H9 (cell line): ENCODE results near the gene MYD88. TPM values are rescaled to one million over a fixed set of nuclear protein-coding genes. Genes with fewer than 3 reads are reported as not detected.

Source experiments
- DNase-seq: peaks from one replicate; pipeline ENCODE4 v3.0.0-alpha.2; 2017
- H2AFZ ChIP-seq: one replicate; pipeline ENCODE4 v1.6.1; 2013; ENCODE audit warnings: mild to moderate bottlenecking, low read length, control low read depth, moderate library complexity
- H2AK5ac ChIP-seq: 2 replicates; pipeline ENCODE4 v1.6.1; 2013; ENCODE audit warnings: low read length, control low read depth, mixed read lengths; ENCODE audit not compliant: insufficient read length
- H2BK120ac ChIP-seq: one replicate; pipeline ENCODE4 v1.6.1; 2013; ENCODE audit warnings: low read depth, mild to moderate bottlenecking, low read length, control low read depth, inconsistent platforms; ENCODE audit not compliant: poor library complexity, severe bottlenecking
- H2BK12ac ChIP-seq: 2 replicates; pipeline ENCODE4 v1.6.1; 2013; ENCODE audit warnings: low read length, control low read depth, mixed read lengths, low read depth; ENCODE audit not compliant: insufficient read length
- H2BK15ac ChIP-seq: 2 replicates; pipeline ENCODE4 v1.6.1; 2013; ENCODE audit warnings: low read depth, low read length, control low read depth
- H2BK20ac ChIP-seq: one replicate; pipeline ENCODE4 v1.6.1; 2013; ENCODE audit warnings: low read depth, mild to moderate bottlenecking, low read length, control low read depth, inconsistent platforms; ENCODE audit not compliant: poor library complexity, severe bottlenecking
- H2BK5ac ChIP-seq: 2 replicates; pipeline ENCODE4 v1.6.1; 2013; ENCODE audit warnings: low read length, control low read depth, mixed read lengths; ENCODE audit not compliant: insufficient read length
- H3K14ac ChIP-seq: 2 replicates; pipeline ENCODE4 v1.6.1; 2013; ENCODE audit warnings: low read length, control low read depth; ENCODE audit not compliant: insufficient read depth
- H3K18ac ChIP-seq: 2 replicates; pipeline ENCODE4 v1.6.1; 2013; ENCODE audit warnings: low read depth, mild to moderate bottlenecking, mixed read lengths, low read length, control low read depth; ENCODE audit not compliant: insufficient read length
- H3K23ac ChIP-seq: 2 replicates; pipeline ENCODE4 v1.6.1; 2013; ENCODE audit warnings: low read length, control low read depth, mixed read lengths, low read depth; ENCODE audit not compliant: insufficient read length
- H3K23me2 ChIP-seq: 2 replicates; pipeline ENCODE4 v1.6.1; 2013; ENCODE audit warnings: low read depth, mild to moderate bottlenecking, mixed read lengths, low read length, control low read depth; ENCODE audit not compliant: insufficient read length, poor library complexity, severe bottlenecking
- H3K27ac ChIP-seq: 2 replicates; pipeline ENCODE4 v1.5.1; 2013; ENCODE audit warnings: low read length, control low read depth, mixed read lengths, low read depth; ENCODE audit not compliant: insufficient read length
- H3K27me3 ChIP-seq: 2 replicates; pipeline ENCODE4 v1.6.1; 2013; ENCODE audit warnings: low read length, control low read depth, inconsistent platforms; ENCODE audit not compliant: insufficient read depth
- H3K4ac ChIP-seq: 2 replicates; pipeline ENCODE4 v1.6.1; 2013; ENCODE audit warnings: low read depth, mild to moderate bottlenecking, control low read depth, inconsistent platforms, low read length, moderate library complexity
- H3K4me1 ChIP-seq: 2 replicates; pipeline ENCODE4 v1.6.1; 2013; ENCODE audit warnings: low read length, control low read depth, inconsistent platforms; ENCODE audit not compliant: insufficient read depth
- H3K4me2 ChIP-seq: 2 replicates; pipeline ENCODE4 v1.6.1; 2013; ENCODE audit warnings: low read length, control low read depth, mixed read lengths; ENCODE audit not compliant: insufficient read length, insufficient read depth
- H3K56ac ChIP-seq: 2 replicates; pipeline ENCODE4 v1.6.1; 2013; ENCODE audit warnings: low read depth, mild to moderate bottlenecking, mixed read lengths, low read length, control low read depth; ENCODE audit not compliant: insufficient read length
- H3K79me1 ChIP-seq: 2 replicates; pipeline ENCODE4 v1.6.1; 2013; ENCODE audit warnings: low read depth, mild to moderate bottlenecking, moderate library complexity, low read length, control low read depth, inconsistent platforms; ENCODE audit not compliant: insufficient read depth, poor library complexity, severe bottlenecking
- H3K79me2 ChIP-seq: 2 replicates; pipeline ENCODE4 v1.6.1; 2013; ENCODE audit warnings: low read length, control low read depth, inconsistent platforms; ENCODE audit not compliant: insufficient read depth
- H3K9ac ChIP-seq: 2 replicates; pipeline ENCODE4 v1.6.1; 2013; ENCODE audit warnings: low read length, control low read depth, mixed read lengths; ENCODE audit not compliant: insufficient read length; ENCODE audit errors: extremely low read depth
- H3K9me3 ChIP-seq: one replicate; pipeline ENCODE4 v1.6.1; 2013; ENCODE audit warnings: low read depth, low read length, inconsistent platforms; ENCODE audit not compliant: control insufficient read depth
- H3T11ph ChIP-seq: one replicate; pipeline ENCODE4 v1.6.1; 2013; ENCODE audit warnings: mild to moderate bottlenecking, low read length, control low read depth, inconsistent platforms
- H4K20me1 ChIP-seq: one replicate; pipeline ENCODE4 v1.6.1; 2013; ENCODE audit not compliant: control insufficient read depth, insufficient read length, insufficient read depth
- H4K5ac ChIP-seq: 2 replicates; pipeline ENCODE4 v1.6.1; 2013; ENCODE audit warnings: low read depth, mild to moderate bottlenecking, mixed read lengths, low read length, control low read depth; ENCODE audit not compliant: insufficient read length
- H4K8ac ChIP-seq: replicated peaks from 2 replicates; pipeline ENCODE4 v1.6.1; 2013; ENCODE audit warnings: low read length, control low read depth, mixed read lengths, low read depth; ENCODE audit not compliant: insufficient read length
- H4K91ac ChIP-seq: 2 replicates; pipeline ENCODE4 v1.6.1; 2013; ENCODE audit warnings: low read depth, mild to moderate bottlenecking, moderate library complexity, mixed read lengths, low read length, control low read depth; ENCODE audit not compliant: insufficient read length
- H3K27ac Mint-ChIP-seq, 3 experiments: 2 replicates in 2 of 3; 3 replicates in 1 of 3; pipeline ENCODE4 v1.8.0; 2020 to 2021; ENCODE audit warnings: mixed read lengths in 3 of 3, mild to moderate bottlenecking in 1 of 3, moderate library complexity in 1 of 3
- H3K27me3 Mint-ChIP-seq: 2 replicates; pipeline ENCODE4 v1.8.0; 2021; ENCODE audit warnings: low read depth, mild to moderate bottlenecking, moderate library complexity, mixed read lengths
- H3K36me3 Mint-ChIP-seq, 3 experiments: 2 replicates in 2 of 3; 3 replicates in 1 of 3; pipeline ENCODE4 v1.8.0; 2020 to 2021; ENCODE audit warnings: low read depth in 3 of 3, mixed read lengths in 3 of 3; ENCODE audit not compliant: insufficient read depth in 1 of 3
- H3K4me1 Mint-ChIP-seq, 2 experiments: 2 replicates each; pipeline ENCODE4 v1.8.0; 2020; ENCODE audit warnings: mixed read lengths in 2 of 2
- H3K4me3 Mint-ChIP-seq, 2 experiments: 2 replicates in 1 of 2; 3 replicates in 1 of 2; pipeline ENCODE4 v1.8.0; 2020 to 2021; ENCODE audit warnings: mild to moderate bottlenecking in 2 of 2, mixed read lengths in 2 of 2, moderate library complexity in 1 of 2
- H3K9me3 Mint-ChIP-seq, 2 experiments: 2 replicates in 1 of 2; 3 replicates in 1 of 2; pipeline ENCODE4 v1.8.0; 2020; ENCODE audit warnings: mild to moderate bottlenecking in 2 of 2, mixed read lengths in 2 of 2, moderate library complexity in 1 of 2
- WGBS: extraction: QIAGEN DNeasy Blood & Tissue Kit; methylation state at CpG from one replicate; pipeline ENCODE4 v1.1.7; 2013; ENCODE audit warnings: missing lambda C conversion rate, low lambda C conversion rate, mixed read lengths; ENCODE audit not compliant: insufficient read length; ENCODE audit errors: extremely low coverage; 5-methylcytosine and 5-hydroxymethylcytosine counted together
- total RNA-seq: library from RNA; stranded (reverse); gene quantifications from 2 replicates; pipeline ENCODE4 v1.2.1, GENCODE V29; 2021
- TF ChIP-seq, protein P1 (sequence below): fragments of 200-600 bp; sonication (generic); conservative IDR thresholded peaks from 3 replicates; pipeline ENCODE4 v1.8.0; 2021; ENCODE audit warnings: antibody characterized with exemption, mild to moderate bottlenecking

Gene MYD88
- total RNA-seq, 1 experiment from 2014 or later, result 33.4 TPM

DNA sequence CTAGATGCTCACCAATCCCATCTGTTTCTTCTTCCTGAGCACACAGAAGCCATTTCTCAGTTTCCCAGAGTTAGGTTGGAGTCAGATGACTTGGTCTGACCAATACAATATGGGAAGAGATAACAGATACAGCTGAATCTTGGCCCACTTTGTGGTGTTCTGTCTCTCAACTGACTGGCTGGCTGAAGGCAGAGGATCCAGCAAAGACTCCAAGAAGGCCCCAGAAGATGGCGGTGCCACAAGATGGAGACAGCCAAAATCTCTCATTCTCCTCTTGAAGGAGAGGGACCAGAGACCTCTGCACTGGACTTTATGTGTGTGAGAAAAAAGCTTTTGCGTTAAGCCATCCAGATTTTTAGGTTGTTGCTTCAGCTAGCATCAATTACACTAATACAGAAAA is 18.7 kb downstream of the MYD88 start:
- Mint-ChIP-seq H3K27me3 (no peaks in the 10 kb centered on the region), H3K27ac (no peak overlapping the region), H3K36me3 (no peaks in the 10 kb centered on the region), H3K4me1 (peaks cover 0 to 4% of the 10 kb centered on the region in 2 experiments; a peak in 2 of 4 replicates), H3K4me3 (no peak overlapping the region), H3K9me3 (no peaks in the 10 kb centered on the region)
- no peak overlapping the region for H2AFZ ChIP-seq
- no peak overlapping the region for H3T11ph ChIP-seq
- TF ChIP-seq, protein P1, sequence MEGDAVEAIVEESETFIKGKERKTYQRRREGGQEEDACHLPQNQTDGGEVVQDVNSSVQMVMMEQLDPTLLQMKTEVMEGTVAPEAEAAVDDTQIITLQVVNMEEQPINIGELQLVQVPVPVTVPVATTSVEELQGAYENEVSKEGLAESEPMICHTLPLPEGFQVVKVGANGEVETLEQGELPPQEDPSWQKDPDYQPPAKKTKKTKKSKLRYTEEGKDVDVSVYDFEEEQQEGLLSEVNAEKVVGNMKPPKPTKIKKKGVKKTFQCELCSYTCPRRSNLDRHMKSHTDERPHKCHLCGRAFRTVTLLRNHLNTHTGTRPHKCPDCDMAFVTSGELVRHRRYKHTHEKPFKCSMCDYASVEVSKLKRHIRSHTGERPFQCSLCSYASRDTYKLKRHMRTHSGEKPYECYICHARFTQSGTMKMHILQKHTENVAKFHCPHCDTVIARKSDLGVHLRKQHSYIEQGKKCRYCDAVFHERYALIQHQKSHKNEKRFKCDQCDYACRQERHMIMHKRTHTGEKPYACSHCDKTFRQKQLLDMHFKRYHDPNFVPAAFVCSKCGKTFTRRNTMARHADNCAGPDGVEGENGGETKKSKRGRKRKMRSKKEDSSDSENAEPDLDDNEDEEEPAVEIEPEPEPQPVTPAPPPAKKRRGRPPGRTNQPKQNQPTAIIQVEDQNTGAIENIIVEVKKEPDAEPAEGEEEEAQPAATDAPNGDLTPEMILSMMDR, result no peak
- no peaks in the 10 kb centered on the region for H3K27me3 ChIP-seq
- no peaks in the 10 kb centered on the region for H4K20me1 ChIP-seq
- no CpG with 5 or more reads among the region's 2 CpGs for WGBS
- no peak for DNase-seq
- no peaks in the 10 kb centered on the region for H3K79me1 ChIP-seq
- no peak overlapping the region for H3K14ac ChIP-seq
- H4K8ac ChIP-seq, result no peak overlapping the region
- H2BK120ac ChIP-seq, result no peak overlapping the region
- H3K27ac ChIP-seq, result no peak overlapping the region
- no peak overlapping the region for H2BK5ac ChIP-seq
- no peaks in the 10 kb centered on the region for H3K79me2 ChIP-seq
- no peaks in the 10 kb centered on the region for H3K9me3 ChIP-seq
- H3K4ac ChIP-seq, result no peak overlapping the region
- H2BK12ac ChIP-seq, result no peak overlapping the region
- no peak overlapping the region for H4K91ac ChIP-seq
- H3K9ac ChIP-seq, result no peak overlapping the region
- H2BK15ac ChIP-seq, result no peak overlapping the region
- H4K5ac ChIP-seq, result no peak overlapping the region
- H3K23ac ChIP-seq, result no peak overlapping the region
- no peak overlapping the region for H2BK20ac ChIP-seq
- H2AK5ac ChIP-seq, result no peak overlapping the region
- no peak overlapping the region for H3K56ac ChIP-seq
- no peak overlapping the region for H3K18ac ChIP-seq
- H3K4me1 ChIP-seq, result no peaks in the 10 kb centered on the region
- H3K23me2 ChIP-seq, result no peaks in the 10 kb centered on the region
- no peak overlapping the region for H3K4me2 ChIP-seq
